Breast epithelium (tissue), 4 donors: Measurements from ENCODE around the gene PPP1R18. TPM values are rescaled to one million over a fixed set of nuclear protein-coding genes. Genes with fewer than 3 reads are reported as not detected.

ENCODE experiments used
- DNase-seq, 2 donors: peaks; one replicate each; pipeline ENCODE4 v3.0.0-alpha.2; 2019; ENCODE audit warnings: low spot score in 2 of 2
- H3K27ac ChIP-seq, 2 donors: fragments of 200-600 bp; sonication (generic) in 1 of 2; one replicate each; pipeline ENCODE4 v1.5.1; 2016 to 2019; ENCODE audit warnings: mild to moderate bottlenecking in 1 of 2
- H3K27me3 ChIP-seq, 2 donors: fragments of 200-600 bp; sonication (generic) in 1 of 2; one replicate each; pipeline versions ENCODE4 v1.5.1 to v1.6.0; 2017 to 2019; ENCODE audit warnings: control low read depth in 1 of 2, mild to moderate bottlenecking in 1 of 2
- H3K36me3 ChIP-seq: fragments of 200-600 bp; one replicate; pipeline ENCODE4 v1.5.1; 2019
- H3K4me1 ChIP-seq, 2 donors: fragments of 200-600 bp; sonication (generic); one replicate each; pipeline ENCODE4 v1.5.1; 2016 to 2019; ENCODE audit warnings: control low read depth in 1 of 2
- H3K4me3 ChIP-seq, 3 donors: fragments of 200-600 bp; sonication (generic); 1 replicate in 2 of 3; 2 replicates in 1 of 3; pipeline ENCODE4 v1.5.1; 2016 to 2019; ENCODE audit warnings: mild to moderate bottlenecking in 3 of 3, moderate library complexity in 2 of 3
- H3K9me3 ChIP-seq, 2 donors: fragments of 200-600 bp; sonication (generic) in 1 of 2; one replicate each; pipeline ENCODE4 v1.5.1; 2016 to 2019; ENCODE audit warnings: control low read depth in 1 of 2
- POLR2A ChIP-seq: fragments of 450-650 bp; IDR thresholded peaks from one replicate; pipeline ENCODE4 v1.6.1; 2016; ENCODE audit warnings: antibody characterized with exemption, mild to moderate bottlenecking, moderate library complexity
- POLR2AphosphoS5 ChIP-seq, 3 donors: sonication (generic); formaldehyde crosslinking; IDR thresholded peaks; one replicate each; pipeline ENCODE4 v1.6.1; 2017; ENCODE audit warnings: antibody characterized with exemption in 3 of 3
- intact Hi-C: fragments of 100-400 bp; cut with DNase I; formaldehyde crosslinking; loops from one replicate; pipeline ENCODE4 v1.15.1; 2023; ENCODE audit warnings: low total_unique reads
- total RNA-seq, 3 donors: library from RNA; depleted of rRNA; stranded (reverse); fragments of >200 nt; gene quantifications; one replicate each; pipeline ENCODE4 v1.1.0, GENCODE V29; 2016
- TF ChIP-seq, protein P1 (sequence below), 3 donors: fragments of 450-650 bp; IDR thresholded peaks; one replicate each; pipeline ENCODE4 v1.5.1; 2016 to 2017; ENCODE audit warnings: antibody characterized with exemption in 3 of 3, mild to moderate bottlenecking in 3 of 3, moderate library complexity in 3 of 3

PPP1R18 gene
- total RNA-seq, 3 donors from 2014 or later, result 18.3 to 41.6 (median 20.0) TPM

DNA sequence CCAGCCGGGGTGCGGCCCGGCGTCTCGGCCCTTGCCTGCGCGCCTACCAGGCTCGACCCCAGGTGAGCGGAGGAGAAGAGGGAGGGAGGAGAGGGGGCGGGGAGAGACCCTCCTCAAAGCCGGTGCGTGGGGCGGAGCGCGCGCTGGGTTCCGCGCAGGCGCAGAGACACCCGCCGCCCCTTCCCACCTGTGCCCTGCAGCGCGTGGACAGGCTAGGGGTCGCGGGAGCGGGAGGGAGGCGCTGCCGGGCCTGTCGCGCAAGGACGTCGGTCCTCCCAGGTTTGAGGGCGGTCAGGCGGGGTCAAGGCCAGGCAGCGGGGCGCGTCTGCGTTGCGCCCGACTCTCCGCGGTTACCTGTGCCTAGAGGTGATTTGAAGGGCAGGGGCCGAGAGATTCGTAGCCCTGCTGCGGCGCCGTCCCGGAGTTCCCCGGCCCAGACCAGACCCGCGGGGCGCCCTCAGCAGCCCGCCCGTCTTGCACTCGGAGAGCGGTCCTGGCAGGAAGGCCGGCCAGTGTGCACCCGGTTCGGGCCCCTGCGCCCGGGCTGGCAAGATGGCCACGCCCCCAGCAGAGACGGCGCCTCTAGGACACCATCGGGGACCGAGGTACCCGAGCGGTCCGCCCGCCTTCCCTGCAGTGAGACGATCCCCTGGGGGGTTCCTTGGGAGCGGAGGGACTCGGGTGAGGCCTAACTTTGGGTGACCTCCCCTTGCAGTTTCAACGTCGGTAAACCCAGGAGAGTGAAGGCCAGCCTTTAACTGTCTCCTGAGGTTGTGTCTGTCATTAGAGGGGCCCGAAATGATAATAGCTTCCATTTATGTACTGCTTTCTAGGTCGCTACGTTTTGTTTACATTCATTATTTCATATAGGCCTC, 39.0 kb downstream of the PPP1R18 start:
- Histone ChIP-seq H3K27me3 (no peaks in the 10 kb centered on the region), H3K27ac (peak overlapping the region; percentile 87 to 93), H3K9me3 (no peaks in the 10 kb centered on the region), H3K36me3 (peaks cover 9% of the 10 kb centered on the region), H3K4me3 (peak overlapping the region; percentile 70 to 90 (median 89)), H3K4me1 (peaks cover 0 to 4% of the 10 kb centered on the region in 2 donors)
- peak; percentile 54 to 73 for DNase-seq
- TF ChIP-seq POLR2AphosphoS5 (IDR thresholded peaks at IDR 0.05), result peak in 1 of 3 donors; percentile 5
- TF ChIP-seq, protein P1, sequence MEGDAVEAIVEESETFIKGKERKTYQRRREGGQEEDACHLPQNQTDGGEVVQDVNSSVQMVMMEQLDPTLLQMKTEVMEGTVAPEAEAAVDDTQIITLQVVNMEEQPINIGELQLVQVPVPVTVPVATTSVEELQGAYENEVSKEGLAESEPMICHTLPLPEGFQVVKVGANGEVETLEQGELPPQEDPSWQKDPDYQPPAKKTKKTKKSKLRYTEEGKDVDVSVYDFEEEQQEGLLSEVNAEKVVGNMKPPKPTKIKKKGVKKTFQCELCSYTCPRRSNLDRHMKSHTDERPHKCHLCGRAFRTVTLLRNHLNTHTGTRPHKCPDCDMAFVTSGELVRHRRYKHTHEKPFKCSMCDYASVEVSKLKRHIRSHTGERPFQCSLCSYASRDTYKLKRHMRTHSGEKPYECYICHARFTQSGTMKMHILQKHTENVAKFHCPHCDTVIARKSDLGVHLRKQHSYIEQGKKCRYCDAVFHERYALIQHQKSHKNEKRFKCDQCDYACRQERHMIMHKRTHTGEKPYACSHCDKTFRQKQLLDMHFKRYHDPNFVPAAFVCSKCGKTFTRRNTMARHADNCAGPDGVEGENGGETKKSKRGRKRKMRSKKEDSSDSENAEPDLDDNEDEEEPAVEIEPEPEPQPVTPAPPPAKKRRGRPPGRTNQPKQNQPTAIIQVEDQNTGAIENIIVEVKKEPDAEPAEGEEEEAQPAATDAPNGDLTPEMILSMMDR (IDR thresholded peaks at IDR 0.05), result no peak
- intact Hi-C loops, result no loop called here

DNA sequence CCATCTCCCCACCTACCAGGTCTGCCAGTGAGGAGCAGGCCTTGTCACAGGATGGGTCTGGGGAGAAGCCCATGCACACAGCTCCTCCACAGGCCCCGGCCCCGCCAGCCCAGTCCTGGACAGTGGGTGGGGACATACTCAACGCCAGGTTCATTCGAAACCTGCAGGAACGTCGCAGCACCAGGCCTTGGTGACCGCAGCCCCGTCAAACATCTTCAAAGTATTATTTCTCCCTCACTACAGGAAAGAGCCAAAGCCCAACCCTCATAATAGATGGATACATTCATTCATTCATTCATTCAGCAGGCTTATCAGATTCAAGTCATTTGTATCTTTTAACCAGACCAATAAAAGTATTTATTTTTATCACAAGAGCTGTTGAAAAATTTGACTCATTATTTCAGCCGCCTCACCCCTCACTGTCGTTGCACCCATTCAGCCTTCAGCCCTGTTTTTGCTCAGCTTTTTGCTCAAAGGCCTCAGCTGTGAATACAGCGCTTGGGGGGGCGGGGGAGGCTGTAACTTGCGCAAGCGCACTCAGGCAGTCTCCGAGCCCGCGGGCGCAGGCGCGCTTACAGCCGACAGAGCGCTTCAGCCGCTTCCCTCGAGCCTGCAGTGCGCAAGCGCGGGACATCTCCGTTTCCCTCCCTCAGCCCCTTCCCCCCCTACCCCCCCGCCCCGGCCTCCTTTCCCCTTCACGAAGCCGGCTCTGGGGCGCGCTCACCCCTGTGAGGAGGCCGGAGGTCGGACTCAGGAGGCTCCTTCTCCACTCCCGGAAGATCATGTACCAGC, 39.8 kb downstream of the PPP1R18 start, which contains the start of gene C6orf136:
C6orf136 (plus strand) TSS at position 684 of the 792 bp plus-strand sequence; CDS start at position 783, 99 bp downstream.
- Histone ChIP-seq H3K4me1 (peaks cover 0 to 4% of the 10 kb centered on the region in 2 donors), H3K9me3 (no peaks in the 10 kb centered on the region), H3K27me3 (no peaks in the 10 kb centered on the region), H3K27ac (peak within 1 kb of the TSS; percentile 87 to 93), H3K36me3 (peaks cover 5% of the 10 kb centered on the region), H3K4me3 (peak within 1 kb of the TSS; percentile 70 to 90 (median 89))
- intact Hi-C loops, result no loop called here
- peak; percentile 80 to 88 for DNase-seq
- TF ChIP-seq POLR2AphosphoS5 (IDR thresholded peaks at IDR 0.05) (no peak), POLR2A (no peak)
- TF ChIP-seq, protein P1 (IDR thresholded peaks at IDR 0.05), result no peak

DNA sequence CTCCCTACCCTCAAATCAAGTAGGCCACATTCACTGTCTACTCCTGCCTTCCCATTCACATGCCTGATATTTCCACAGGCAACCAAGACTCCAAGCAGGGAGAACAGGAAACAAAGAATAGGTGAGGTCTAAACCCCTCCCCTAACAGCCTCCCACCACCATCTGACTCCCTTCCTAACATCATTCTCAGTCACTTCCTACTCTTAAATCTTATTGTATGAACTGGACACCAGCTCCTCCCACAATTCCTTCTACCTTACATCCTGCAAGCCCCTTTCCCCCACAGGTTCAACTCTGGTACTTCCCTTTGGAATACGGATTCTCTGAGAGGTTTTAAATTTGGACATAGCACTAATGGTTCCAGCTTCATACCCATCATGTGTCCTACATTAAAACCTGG, 40.5 kb downstream of the PPP1R18 start:
- H3K27me3 ChIP-seq, result no peaks in the 10 kb centered on the region
- H3K4me3 ChIP-seq, result no peak overlapping the region
- H3K27ac ChIP-seq, result peak overlapping the region in 1 of 2 donors; percentile 87
- no peak for DNase-seq
- TF ChIP-seq, protein P1 (IDR thresholded peaks at IDR 0.05), result no peak
- no peak for TF ChIP-seq POLR2A
- no peak for TF ChIP-seq POLR2AphosphoS5 (IDR thresholded peaks at IDR 0.05)
- H3K9me3 ChIP-seq, result no peaks in the 10 kb centered on the region
- intact Hi-C loops, result no loop called here
- peaks cover 1% of the 10 kb centered on the region for H3K36me3 ChIP-seq
- H3K4me1 ChIP-seq, result peaks cover 0 to 4% of the 10 kb centered on the region in 2 donors

DNA sequence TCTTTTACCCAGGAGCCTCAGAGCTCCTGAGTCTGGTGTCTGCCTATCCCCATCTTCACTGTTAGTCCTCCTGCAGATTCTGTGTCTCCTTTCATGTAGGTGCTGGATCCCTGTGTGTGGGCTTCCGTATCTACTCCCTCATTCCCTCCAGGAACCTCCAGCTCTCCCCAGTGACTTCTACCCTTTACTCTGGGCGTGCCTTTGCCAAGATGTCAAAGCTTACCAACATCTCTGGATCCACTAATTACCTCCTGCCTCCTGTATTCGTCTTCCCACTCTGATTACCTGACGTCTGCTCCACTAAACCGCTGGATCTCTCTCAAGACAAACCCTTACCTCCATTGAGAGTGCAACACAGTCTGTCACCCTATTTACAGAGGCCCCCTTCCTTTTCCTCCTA, 41.7 kb downstream of the PPP1R18 start:
- Histone ChIP-seq H3K4me3 (no peak overlapping the region), H3K27ac (no peak overlapping the region), H3K4me1 (peaks cover 0 to 4% of the 10 kb centered on the region in 2 donors), H3K36me3 (no peaks in the 10 kb centered on the region), H3K27me3 (no peaks in the 10 kb centered on the region), H3K9me3 (no peaks in the 10 kb centered on the region)
- no peak for TF ChIP-seq POLR2AphosphoS5 (IDR thresholded peaks at IDR 0.05)
- TF ChIP-seq, protein P1 (IDR thresholded peaks at IDR 0.05), result no peak
- TF ChIP-seq POLR2A, result no peak
- intact Hi-C loops, result no loop called here
- no peak for DNase-seq
